Stimulated activated CD8-positive, alpha-beta memory T cell treated with anti-CD3 and anti-CD28 coated beads, Interleukin-15, amount 100 ng/mL, for 1 hour (primary cell): Measurements from ENCODE around the gene KIT.

Experiments used
- DNase-seq: peaks from one replicate; pipeline ENCODE4 v3.0.0-alpha.2; 2020; ENCODE audit warnings: low read depth

KIT gene

DNA sequence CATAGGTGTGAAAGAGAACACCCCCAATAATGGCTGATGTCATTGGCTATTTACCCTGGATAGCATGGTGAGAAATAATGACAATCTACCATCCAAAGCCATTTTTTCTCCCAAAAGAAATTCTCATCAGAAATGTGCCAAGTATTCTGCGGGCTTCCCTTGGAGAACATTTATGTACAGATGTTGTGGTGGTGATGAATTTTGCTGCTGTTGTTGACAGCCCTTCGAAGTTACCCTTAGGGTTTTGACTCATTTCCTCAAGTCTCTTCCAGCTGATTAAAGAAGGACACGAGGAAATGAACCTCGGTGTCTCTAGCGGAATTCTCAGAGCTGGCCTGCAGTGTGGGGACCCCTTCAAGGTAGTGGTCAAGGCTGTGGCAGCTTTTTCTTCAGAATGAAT, 3.4 kb downstream of the KIT start:
- DNase-seq: no peak

DNA sequence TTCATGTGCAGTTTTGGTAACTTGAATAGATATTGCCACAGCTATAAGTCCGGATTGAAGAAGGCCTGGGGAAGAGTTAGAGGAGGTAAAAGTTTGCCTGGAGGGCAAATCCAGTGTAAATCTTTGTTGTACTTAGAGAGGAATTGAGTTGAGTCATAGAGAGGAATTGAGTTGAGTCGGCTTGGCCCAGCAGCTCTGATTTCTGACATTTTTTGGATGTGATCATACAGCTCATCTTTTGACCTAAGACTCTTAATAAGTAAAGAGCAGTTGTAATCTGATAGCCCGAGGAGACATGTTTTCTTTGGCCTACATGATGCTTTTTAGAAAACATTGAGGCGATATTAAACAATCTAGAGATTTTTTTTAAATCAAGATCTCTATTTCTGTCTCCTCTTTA, 3.9 kb downstream of the KIT start:
- no peak for DNase-seq

DNA sequence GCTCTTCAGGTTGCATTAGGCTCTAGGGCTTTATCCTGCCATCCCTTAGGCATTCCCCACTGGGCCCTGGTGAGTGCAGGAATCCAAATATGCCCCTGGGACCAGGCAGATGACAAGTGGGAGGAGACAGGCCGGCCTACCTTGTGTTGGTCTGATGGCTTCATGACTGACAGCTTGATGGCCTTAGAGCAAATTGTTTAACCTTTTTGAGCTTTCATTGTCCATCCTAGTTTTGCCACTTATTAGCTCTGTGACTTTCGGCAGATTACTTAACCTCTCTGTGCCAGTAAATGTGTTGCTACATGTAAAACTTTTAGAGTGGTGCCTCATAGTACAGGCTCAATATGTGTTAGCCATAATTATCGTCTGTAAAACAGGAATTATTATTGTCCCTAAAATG, 4.4 kb downstream of the KIT start:
- no peak for DNase-seq

DNA sequence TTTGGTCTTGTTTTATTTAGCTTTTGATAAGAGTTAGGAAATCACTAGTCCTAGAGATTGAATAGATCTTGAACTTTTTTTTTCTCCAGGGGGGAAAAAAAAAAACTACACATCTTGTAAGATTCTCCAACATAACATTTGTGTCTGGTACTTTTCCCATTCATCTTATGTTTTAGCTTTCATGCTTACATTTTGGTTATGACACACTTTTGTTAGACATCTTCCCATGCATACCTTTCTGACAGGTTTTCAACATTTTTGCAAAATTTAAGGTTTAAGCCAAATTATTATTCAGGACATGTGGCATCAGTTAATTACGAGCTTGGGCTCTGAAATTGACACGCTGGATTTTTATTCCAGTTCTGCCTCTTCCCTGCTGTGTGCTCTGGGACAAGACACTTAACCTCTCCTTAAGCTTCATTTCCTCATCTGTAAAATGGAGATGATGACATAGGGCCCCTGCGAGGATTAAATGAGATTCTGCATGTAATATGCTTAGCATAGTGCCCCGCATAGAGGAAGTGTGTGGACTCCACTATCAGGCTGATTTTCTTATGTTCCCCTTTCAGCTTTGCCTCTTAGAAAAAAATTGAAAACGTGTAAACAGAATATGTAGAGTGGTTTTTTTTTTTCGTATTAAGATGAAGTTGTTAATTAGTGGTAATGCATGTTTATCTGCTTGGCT, 5.3 kb downstream of the KIT start:
- no peak for DNase-seq

DNA sequence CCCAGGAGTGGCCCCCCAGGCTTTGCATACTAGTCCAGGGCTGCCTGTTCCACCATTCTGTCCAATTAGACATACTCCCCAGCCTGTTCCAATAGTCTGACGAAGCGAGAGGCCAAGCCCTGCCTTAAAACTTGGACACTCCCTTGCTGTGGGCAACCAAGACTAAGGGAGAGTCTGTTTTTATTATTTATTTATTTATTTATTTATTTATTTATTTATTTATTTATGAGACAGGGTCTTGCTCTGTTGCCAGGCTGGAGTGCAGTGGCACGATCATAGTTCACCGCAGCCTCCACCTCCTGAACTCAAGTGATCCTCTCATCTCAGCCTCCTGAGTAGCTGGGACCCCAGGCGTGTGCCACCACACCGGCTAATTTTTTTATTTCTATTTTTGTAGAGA, 6.6 kb downstream of the KIT start:
- no peak for DNase-seq

DNA sequence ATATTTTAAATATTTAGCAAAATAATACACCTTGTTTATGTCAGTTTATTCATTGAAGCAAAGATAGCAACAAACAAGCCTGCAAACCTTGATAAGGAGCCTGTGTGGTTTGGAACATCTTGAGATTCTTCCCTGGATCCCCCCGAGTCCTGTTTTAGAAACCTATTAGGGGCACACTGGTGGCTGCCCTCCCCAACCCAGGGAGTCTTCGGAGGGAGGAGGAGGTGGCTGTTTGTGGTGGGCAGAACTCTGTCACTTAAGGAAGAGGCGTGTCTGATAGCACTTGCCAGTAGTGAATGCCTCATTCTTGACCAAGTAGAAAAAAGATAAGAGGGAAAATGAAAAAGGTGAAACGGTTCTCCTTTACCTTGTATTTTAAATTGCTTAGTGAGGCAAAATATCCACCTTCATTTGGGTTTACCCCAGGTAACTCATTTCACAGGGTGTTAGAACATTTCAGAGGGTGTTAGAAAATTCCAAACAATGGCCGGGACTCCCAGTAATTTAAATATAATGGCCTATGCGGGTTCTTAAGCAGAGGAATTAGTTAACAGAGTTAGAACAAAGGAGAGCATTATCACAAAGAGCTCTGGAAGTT, 10.4 kb downstream of the KIT start:
- DNase-seq: no peak

DNA sequence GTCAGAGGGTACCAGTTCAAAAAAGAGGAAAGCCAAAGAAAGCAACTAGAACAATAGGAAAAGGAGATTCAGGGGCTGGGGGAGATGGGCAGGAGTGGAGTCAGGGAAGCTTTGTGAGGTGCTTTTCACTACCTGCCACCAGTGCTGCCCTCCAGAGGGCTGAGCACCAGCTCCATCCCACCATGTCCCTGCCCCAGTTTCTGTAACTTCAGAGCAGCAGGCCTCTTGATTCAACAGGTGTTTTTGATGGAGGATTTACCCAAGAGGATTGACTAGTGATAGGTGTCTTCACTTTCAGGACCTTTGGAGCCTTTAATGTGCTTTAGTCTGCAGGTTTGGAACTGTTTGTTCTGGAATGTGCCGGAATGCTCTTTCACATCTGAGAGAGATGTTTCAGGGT, 12.1 kb downstream of the KIT start:
- DNase-seq: no peak

DNA sequence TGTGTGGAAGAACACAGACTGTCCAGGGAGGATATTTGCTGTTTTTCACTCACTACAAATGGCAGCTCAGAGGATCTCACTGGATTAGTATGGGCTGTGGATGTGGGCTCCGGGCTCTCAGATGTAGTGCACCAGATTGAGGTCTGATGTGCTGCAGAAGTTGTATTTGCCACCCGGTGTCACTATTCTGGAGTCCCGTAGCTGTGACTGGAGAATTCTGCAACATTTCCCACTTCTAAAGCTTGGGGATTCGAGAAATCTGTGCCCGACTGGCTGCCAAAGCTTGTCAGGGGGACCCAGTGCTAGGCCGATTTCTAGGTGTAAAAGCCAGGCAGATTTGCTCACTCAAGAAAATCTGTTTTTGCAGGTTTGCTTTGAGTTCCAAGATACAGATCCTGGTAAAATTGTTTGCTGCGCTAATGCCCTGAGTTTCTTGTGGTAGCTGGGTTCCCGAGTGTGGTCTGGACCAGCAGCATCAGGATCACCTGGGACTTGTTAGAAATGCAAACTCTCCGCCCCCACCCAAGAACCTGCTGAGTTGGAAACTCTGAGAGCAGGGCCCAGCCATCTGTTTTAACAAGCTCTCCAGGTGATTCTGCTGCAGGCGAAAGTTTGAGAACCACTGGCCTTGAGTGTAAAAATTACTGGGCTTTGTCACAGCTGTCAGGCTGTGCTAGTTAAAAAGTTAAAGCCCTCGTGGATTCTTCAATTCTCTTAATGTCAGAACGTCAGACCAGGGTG, 18.1 kb downstream of the KIT start:
- DNase-seq: no peak

DNA sequence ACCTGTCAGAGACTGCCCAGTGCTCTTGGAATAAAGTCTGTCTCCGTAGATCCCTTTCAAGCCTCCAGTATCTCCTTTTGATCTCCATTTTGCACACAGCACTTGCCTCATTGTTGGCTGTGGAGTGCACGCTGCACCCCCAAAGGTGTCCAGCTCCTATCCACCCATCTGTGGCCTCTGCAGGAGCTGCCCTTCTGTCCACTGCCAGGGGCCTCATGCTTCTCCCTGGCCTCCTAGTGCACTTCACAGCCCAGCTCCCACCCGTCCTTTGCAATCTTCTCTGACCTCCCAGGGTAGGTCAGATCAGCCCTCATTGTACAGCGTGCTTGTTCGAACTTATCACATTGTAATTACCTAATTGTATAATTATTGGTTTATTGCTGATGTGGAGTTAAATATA, 18.9 kb downstream of the KIT start:
- no peak for DNase-seq

DNA sequence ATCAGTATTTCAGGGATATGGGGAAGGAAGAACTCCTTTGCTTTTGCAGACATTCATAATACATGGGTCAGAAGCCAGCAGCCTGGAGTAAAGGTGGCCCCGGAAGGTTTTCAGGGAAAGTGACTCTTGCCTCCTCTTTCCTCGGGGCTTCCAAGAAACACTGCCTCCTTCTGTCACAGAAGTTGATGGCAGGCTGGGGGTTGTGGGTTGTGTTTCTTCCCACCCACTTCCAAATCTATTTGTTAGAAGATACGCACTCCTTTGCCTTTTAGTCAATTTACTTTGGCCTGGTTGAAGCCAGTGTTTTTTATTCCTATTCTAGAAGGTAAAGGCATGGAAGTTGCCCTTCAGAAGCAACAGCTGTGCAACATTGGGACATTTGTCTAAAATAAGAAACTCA, 19.7 kb downstream of the KIT start:
- DNase-seq: no peak

DNA sequence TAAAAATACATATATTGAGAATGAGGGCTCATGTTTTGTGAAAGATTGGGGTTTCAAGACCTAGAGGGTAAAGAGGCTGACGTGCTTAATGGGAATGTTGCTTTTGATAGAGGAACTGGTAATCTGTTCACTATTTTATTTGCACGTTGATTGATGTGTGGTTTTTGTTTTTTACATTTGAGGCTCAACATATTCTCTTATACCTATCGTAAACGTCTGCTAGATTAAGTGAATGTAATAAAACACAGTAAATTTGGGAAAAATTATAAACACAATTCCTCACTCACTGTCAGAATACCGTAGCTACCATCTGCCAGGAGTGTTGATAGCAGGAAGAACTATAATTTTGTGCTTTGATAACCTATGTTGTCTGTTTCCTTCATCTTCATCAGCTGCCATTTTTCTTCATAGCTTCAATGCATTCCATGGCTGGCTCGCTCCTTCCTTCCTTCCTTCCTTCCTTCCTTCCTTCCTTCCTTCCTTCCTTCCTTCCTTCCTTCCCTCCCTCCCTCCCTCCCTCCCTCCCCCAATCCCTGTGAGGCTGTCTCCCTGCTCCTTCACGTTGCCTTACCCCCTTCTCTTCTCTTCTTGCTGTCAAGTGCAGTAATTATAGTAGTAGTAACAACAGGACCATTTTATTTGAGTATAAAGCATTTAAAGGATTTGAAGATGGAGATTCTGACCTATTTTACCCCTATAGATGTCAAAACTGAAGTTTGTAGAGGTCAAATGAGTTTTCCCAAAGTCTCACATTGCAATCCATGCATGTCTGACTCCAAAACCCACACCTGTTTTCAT, 20.3 kb downstream of the KIT start:
- no peak for DNase-seq

DNA sequence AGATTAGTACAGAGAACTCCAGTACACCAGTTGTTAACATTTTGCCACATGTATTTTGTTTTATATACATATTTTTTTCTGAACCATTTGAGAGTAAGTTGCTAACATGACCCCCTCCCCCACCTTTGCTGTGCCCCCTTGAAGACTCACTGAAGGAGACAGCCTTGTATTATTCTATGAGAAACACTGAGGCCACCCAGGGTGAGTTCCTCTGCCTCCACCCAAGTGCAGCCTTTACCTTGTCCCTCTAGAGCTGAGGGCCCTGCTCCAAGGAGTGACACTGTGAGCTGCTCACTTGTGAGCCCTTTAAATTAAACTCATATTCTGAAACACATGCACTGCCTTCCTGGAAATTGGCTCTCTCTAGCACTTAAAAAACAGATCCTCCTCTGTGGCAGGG, 21.1 kb downstream of the KIT start:
- DNase-seq: no peak

DNA sequence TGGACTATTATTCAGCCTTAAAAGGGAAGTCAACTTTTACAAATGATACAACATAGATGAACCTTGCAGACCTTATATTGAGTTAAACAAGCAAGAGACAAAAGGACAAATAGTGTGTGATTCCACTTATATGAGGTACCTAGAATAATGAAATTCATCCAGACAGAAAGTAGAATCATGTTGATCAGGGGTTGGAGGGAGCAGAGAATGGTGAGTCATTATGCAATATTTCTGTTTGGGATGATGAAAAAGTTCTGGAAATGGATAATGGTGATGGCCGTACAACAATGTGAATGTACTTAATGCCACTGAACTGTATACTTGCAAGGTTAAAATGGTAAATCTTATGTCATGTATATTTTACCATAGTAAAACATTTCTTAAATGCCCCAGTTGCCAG, 22.1 kb downstream of the KIT start:
- DNase-seq: no peak

DNA sequence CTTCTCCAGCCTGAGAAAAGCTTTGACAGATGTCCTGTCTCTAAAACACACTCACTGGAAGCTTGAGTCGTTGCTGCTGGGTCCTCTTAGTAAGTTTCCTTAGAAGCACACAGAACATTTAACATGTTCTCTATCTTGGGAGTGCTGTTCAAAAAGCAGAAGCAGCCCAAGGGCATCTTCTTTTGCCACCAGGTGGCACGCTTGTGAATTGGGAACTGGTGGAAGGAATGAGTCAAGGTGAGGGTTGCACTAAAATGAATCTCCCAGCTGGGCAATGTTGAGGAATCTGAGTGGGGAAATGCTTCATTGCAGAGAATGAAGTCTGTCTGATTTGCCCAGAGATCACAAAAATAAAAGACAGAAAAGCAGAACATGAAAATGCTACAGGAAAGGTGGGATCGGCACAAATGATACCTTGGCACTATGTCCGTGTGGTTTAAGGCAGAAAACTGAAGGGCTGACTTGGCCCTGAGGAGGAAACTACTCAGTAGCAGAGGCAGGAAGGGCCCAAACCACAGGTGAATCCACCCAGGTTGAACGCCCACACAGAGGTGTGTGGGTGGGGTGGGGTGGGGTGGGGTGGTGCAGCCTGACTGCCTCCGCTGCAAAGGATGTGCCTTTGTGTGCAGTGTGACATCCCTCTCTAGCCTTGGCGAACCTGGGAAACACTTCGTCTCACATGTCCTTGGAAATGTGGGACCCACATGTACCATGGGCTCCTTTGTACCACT, 26.0 kb downstream of the KIT start:
- DNase-seq: peak; percentile 34

DNA sequence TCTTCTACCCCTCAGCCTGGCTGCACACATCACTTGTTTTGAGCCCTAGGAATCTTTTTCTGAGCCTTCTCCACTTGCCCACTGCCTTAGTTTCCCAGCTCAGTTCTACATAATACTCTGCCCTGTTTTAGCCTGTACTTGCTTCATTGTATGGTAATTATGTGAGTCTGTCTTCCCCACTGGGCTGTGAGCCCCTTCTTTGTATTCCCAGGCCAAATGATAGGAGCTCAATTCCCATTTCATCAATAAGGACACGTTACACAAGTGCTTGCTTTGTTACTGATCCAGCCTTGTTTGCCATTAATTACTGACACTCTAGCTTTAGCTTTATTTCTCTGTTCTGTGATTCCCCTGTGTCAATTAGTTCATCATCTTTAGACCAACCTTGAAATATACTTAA, 28.1 kb downstream of the KIT start:
- no peak for DNase-seq

DNA sequence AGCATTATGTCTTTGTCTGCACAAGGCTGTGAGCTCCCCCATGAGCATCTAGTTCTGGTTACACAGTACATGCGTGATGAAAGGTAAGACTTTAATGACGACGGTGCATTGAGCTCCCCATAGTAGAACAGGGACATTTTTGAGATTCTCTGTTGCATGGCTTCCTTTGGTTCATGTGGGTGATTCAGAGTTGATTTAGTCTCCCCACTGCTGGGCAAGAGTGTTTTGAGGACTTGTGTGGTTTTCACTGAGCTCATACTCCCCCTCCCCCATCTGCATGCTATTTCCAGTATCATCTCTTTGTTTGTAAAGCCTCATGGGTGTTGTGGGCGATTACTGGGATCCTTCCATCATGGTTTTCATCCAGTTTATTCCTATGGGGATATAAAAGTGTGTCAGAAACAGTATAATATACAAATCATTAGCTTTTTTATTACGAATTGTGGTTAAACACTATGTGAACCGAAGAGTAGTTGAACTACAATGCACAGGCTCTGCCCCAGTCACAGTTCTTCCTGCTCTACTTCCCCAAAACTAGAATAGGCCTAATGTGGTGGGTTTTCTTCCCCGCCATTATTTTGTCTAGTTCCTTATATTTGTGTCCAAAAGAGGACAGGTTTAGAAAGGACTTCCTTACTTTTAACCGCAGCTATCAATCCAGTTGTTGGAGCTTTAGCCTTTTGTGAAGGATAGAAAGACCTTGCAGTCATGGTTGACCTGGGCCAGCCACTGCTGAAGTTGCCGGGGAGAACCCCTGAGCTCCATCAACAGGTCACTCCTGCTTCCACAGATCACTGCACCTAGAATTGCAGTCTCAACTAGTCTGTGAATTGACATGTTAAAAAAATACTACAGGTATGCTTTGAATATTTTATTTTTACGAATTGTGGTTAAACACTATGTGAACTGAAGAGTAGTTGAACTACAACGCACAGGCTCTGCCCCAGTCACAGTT, 30.4 kb downstream of the KIT start:
- no peak for DNase-seq

DNA sequence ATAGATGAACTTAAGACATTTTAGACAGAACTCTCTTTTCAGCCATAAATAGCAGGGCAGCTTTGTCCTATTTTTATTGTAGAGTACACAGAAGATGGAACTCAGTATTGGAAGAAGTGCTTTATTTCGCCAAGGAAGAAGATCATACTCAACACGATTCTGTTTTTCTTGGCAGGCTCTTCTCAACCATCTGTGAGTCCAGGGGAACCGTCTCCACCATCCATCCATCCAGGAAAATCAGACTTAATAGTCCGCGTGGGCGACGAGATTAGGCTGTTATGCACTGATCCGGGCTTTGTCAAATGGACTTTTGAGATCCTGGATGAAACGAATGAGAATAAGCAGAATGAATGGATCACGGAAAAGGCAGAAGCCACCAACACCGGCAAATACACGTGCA, 37.6 kb downstream of the KIT start:
- no peak for DNase-seq

DNA sequence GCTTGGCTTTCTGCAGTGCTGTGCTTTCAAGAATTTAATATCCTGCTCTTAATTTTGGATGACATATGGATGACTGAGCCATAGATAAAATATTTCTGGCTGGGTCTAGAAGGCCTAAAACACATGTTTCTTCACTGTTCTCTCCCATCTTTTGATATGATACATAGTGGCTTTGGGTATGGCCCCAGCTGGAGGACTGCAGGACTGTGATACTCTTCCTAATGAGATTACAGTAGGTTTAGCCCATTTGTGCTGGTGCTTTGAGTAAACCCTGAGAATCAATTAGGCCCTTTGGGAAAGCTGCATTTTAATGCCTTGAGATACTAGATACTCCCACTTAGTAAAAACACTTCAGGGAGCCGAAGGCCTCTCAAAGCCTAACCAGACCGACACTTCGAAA, 38.0 kb downstream of the KIT start:
- DNase-seq: no peak

DNA sequence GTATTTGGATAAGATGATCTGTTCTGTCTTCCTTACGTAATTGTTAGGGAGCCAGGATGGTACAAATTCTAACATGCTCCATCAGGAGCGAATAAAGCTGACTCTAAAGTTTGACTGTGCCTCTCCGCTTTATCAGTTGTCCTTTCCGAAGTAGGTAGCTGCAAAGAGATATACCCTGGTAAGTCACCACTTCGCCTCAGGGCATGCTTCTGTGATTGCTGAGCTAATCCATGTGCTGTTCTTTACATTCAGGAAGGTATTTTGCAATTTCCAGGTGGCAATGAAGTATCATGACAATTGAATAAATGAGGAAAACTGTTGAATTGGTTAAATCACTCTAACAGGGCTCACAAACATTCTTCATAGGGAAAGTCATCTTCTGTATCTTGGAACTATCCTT, 38.9 kb downstream of the KIT start:
- no peak for DNase-seq

DNA sequence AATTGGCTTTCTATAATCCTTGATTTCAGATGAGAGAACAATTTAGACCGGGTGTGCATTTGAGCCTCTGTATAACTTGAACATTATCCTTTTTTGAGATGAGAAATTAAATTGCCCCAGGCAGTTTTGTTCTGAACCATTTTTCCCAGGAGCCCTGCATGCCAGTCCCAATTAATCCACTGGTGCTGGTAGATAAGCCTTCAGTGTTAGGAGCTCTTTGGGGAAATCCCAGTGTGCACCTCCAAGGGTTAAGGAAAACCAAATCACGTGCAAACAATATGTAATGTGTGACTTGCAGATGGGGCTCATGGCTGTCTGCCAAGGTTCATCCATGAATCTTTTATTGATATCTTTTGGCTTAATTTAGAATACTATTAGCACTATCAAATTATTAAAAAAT, 43.2 kb downstream of the KIT start:
- no peak for DNase-seq

DNA sequence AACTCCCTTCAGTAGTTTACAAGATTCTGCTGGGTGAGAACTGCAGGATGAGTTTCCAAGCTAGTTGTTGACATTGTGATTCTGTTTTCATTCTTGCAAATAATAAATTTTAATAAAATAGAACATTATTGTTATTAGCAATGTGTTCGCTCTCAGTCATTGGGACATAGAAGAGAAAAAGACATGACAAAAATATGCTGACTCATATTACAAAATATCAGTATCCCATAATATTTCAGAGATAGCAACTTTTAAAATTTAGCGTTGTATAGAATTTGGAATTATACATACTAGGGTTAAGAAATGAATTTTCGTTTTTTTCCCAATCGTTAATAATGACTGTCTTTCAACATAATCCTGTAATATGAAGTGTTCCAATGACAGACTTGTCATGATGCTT, 45.4 kb downstream of the KIT start:
- no peak for DNase-seq
